ENCODE measurements around the gene EIF1B.
A peak's percentile ranks its signal among the peaks of the same experiment; 100 is the strongest.

The EIF1B gene

GRCh38 chr3:40309925-40310695, 603 bp downstream of the EIF1B start:
- peak in 3 of 6 experiments; percentile 46 to 78 (median 47) for DNase-seq

- DNase-seq, result no peak
Measured at GRCh38 chr3:40310705-40311104, 1.2 kb downstream of the EIF1B start.

GRCh38 chr3:40312661-40313226, 3.2 kb downstream of the EIF1B start:
- DNase-seq, result no peak

- peak in 1 of 6 experiments; percentile 8 for DNase-seq
Measured at GRCh38 chr3:40313975-40314860, 4.7 kb downstream of the EIF1B start.

GRCh38 chr3:40317061-40317855, 7.8 kb downstream of the EIF1B start:
- DNase-seq, result peak in 5 of 6 experiments; percentile 13 to 67 (median 26)

- DNase-seq, result no peak
Measured at GRCh38 chr3:40321818-40322217, 12.3 kb downstream of the EIF1B start.

- DNase-seq, result no peak
Measured at GRCh38 chr3:40323946-40324345, 14.4 kb downstream of the EIF1B start.

GRCh38 chr3:40324621-40325020, 15.1 kb downstream of the EIF1B start:
- DNase-seq, result no peak

GRCh38 chr3:40325465-40325864, 16.0 kb downstream of the EIF1B start:
- DNase-seq, result no peak

- DNase-seq, result no peak
Measured at GRCh38 chr3:40328374-40328773, 18.9 kb downstream of the EIF1B start.

GRCh38 chr3:40329071-40329470, 19.6 kb downstream of the EIF1B start:
- DNase-seq, result no peak

- no peak for DNase-seq
Measured at GRCh38 chr3:40332684-40333083, 23.2 kb downstream of the EIF1B start.

- no peak for DNase-seq
Measured at GRCh38 chr3:40333416-40333815, 23.9 kb downstream of the EIF1B start.

- DNase-seq, result no peak
Measured at GRCh38 chr3:40333852-40334251, 24.3 kb downstream of the EIF1B start.

GRCh38 chr3:40336101-40336500, 26.6 kb downstream of the EIF1B start:
- no peak for DNase-seq

- no peak for DNase-seq
Measured at GRCh38 chr3:40336511-40337135, 27.1 kb downstream of the EIF1B start.

GRCh38 chr3:40337136-40338108, 27.9 kb downstream of the EIF1B start:
- no peak for DNase-seq

GRCh38 chr3:40339871-40340270, 30.4 kb downstream of the EIF1B start:
- no peak for DNase-seq

GRCh38 chr3:40340541-40341170, 31.1 kb downstream of the EIF1B start:
- DNase-seq, result no peak

- no peak for DNase-seq
Measured at GRCh38 chr3:40341671-40342070, 32.2 kb downstream of the EIF1B start.

GRCh38 chr3:40350529-40350928, 41.0 kb downstream of the EIF1B start:
- DNase-seq, result no peak

All from stimulated activated naive CD4-positive, alpha-beta T cell (primary cell).